NCI-H2107 treated with DMSO at 0.1 percent for 48 hours (cell line): ENCODE results near the gene YJEFN3.

ENCODE experiments used
- DNase-seq: peaks from one replicate; lab custom pipeline; 2025; ENCODE audit not compliant: unreplicated experiment; lab: John Stamatoyannopoulos, UW

The YJEFN3 gene

GRCh38 chr19:19537075-19538048, 8.7 kb downstream of the YJEFN3 start:
- DNase-seq: no peak

GRCh38 chr19:19538061-19538784, 9.5 kb downstream of the YJEFN3 start, which contains the start of gene CILP2:
CILP2 (plus strand) TSS chr19:19538265; CDS start chr19:19538350, 85 bp downstream.
- no peak for DNase-seq

GRCh38 chr19:19538785-19539166, 10.1 kb downstream of the YJEFN3 start:
- no peak for DNase-seq

GRCh38 chr19:19539698-19540063, 11.0 kb downstream of the YJEFN3 start:
- DNase-seq: no peak

GRCh38 chr19:19540064-19540714, 11.5 kb downstream of the YJEFN3 start:
- no peak for DNase-seq

GRCh38 chr19:19540715-19541515, 12.2 kb downstream of the YJEFN3 start:
- DNase-seq: no peak

- no peak for DNase-seq
Measured at GRCh38 chr19:19541616-19542015, 12.9 kb downstream of the YJEFN3 start.

GRCh38 chr19:19542507-19542906, 13.8 kb downstream of the YJEFN3 start:
- no peak for DNase-seq

- DNase-seq: no peak
Measured at GRCh38 chr19:19543101-19543500, 14.4 kb downstream of the YJEFN3 start.

- DNase-seq: no peak
Measured at GRCh38 chr19:19543640-19544039, 14.9 kb downstream of the YJEFN3 start.

GRCh38 chr19:19544257-19544953, 15.7 kb downstream of the YJEFN3 start:
- no peak for DNase-seq

- DNase-seq: no peak
Measured at GRCh38 chr19:19544954-19545591, 16.4 kb downstream of the YJEFN3 start.

- no peak for DNase-seq
Measured at GRCh38 chr19:19545707-19546106, 17.0 kb downstream of the YJEFN3 start.

GRCh38 chr19:19546751-19547162, 18.0 kb downstream of the YJEFN3 start:
- DNase-seq: no peak

- no peak for DNase-seq
Measured at GRCh38 chr19:19547674-19548336, 19.1 kb downstream of the YJEFN3 start.

GRCh38 chr19:19548915-19549759, 20.4 kb downstream of the YJEFN3 start:
- no peak for DNase-seq

GRCh38 chr19:19549804-19550464, 21.2 kb downstream of the YJEFN3 start:
- no peak for DNase-seq

GRCh38 chr19:19550485-19550929, 21.8 kb downstream of the YJEFN3 start:
- DNase-seq: no peak
